Smooth muscle cell (in vitro differentiated cells): ENCODE results near the gene NPPA. TPM values are rescaled to one million over a fixed set of nuclear protein-coding genes. Genes with fewer than 3 reads are reported as not detected.

ENCODE experiments used
- DNase-seq: peaks from one replicate; lab custom pipeline; 2025; ENCODE audit not compliant: unreplicated experiment; lab: John Stamatoyannopoulos, UW
- H2AFZ ChIP-seq: fragments of 200-600 bp; sonication (generic); 2 replicates; pipeline ENCODE4 v1.6.0; 2016; ENCODE audit warnings: antibody characterized with exemption, low read depth, mild to moderate bottlenecking
- H3F3A ChIP-seq: fragments of 200-600 bp; sonication (generic); 2 replicates; pipeline ENCODE4 v1.6.0; 2017; ENCODE audit warnings: antibody characterized with exemption, low read depth
- H3K27ac ChIP-seq: fragments of 200-600 bp; sonication (generic); 2 replicates; pipeline ENCODE4 v1.5.1; 2016; ENCODE audit warnings: low read depth, mild to moderate bottlenecking
- H3K27me3 ChIP-seq: fragments of 200-600 bp; sonication (generic); 2 replicates; pipeline ENCODE4 v1.6.1; 2016; ENCODE audit warnings: low read depth, mild to moderate bottlenecking
- H3K36me3 ChIP-seq: fragments of 200-600 bp; sonication (generic); 2 replicates; pipeline ENCODE4 v1.5.1; 2016; ENCODE audit warnings: low read depth
- H3K4me1 ChIP-seq: fragments of 200-600 bp; sonication (generic); 2 replicates; pipeline ENCODE4 v1.5.1; 2016; ENCODE audit warnings: low read depth
- H3K4me2 ChIP-seq: fragments of 200-600 bp; sonication (generic); 2 replicates; pipeline ENCODE4 v1.6.0; 2016; ENCODE audit warnings: mild to moderate bottlenecking
- H3K4me3 ChIP-seq: fragments of 200-600 bp; sonication (generic); 2 replicates; pipeline ENCODE4 v1.5.1; 2016; ENCODE audit warnings: mild to moderate bottlenecking
- H3K79me2 ChIP-seq: fragments of 200-600 bp; sonication (generic); 2 replicates; pipeline ENCODE4 v1.6.0; 2016; ENCODE audit warnings: low read depth, mild to moderate bottlenecking
- H3K9ac ChIP-seq: fragments of 200-600 bp; sonication (generic); 2 replicates; pipeline ENCODE4 v1.6.0; 2016; ENCODE audit warnings: low read depth
- H3K9me3 ChIP-seq: fragments of 200-600 bp; sonication (generic); replicated peaks from 2 replicates; pipeline ENCODE4 v1.5.1; 2016; ENCODE audit warnings: low read depth
- H4K20me1 ChIP-seq: fragments of 200-600 bp; sonication (generic); 2 replicates; pipeline ENCODE4 v1.6.0; 2016; ENCODE audit warnings: low read depth
- WGBS: methylation state at CpG from one replicate; pipeline ENCODE4 v1.1.7; 2016; ENCODE audit warnings: low lambda C conversion rate; 5-methylcytosine and 5-hydroxymethylcytosine counted together
- polyA plus RNA-seq: library from polyadenylated mRNA; unstranded; fragments of >200 nt; fragmentation: Nextera tagmentation; extraction: Ambion mirVana; gene quantifications from 2 replicates; pipeline ENCODE4 v1.2.1, GENCODE V29; 2016
- total RNA-seq: library from RNA; depleted of rRNA; stranded (reverse); fragments of >200 nt; gene quantifications from 2 replicates; pipeline ENCODE4 v1.2.3, GENCODE V29; 2014
- TF ChIP-seq, protein P1 (sequence below): fragments of 200-600 bp; sonication (generic); IDR thresholded peaks from 2 replicates; pipeline ENCODE4 v1.5.1; 2017; ENCODE audit warnings: borderline replicate concordance, mild to moderate bottlenecking, antibody characterized with exemption; ENCODE audit not compliant: insufficient read depth, poor library complexity, severe bottlenecking

NPPA gene
- total and polyA plus RNA-seq, 2 experiments from 2014 or later: 0.48 TPM; not detected in 1

DNA sequence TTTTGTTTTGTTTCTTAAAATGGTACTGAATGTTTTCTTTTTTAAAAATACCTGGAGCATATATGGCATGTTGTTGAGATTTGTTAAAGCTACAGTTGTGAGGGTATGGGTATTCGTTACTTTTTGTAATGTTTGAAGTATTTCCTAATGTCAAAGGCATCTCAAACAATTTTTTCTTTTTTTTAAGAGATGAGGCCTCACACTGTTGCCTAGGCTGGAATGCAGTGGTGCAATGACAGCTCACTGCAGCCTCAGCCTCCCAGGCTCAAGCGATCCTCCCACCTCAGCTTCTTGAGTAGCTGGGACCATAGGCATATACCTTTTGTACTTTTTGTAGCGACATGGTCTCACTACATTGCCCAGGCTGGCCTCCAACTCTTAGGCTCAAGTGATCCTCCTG lies 25.5 kb downstream of the NPPA start:
- no peaks in the 10 kb centered on the region for H3F3A ChIP-seq
- peak overlapping the region; percentile 81 for H3K27ac ChIP-seq
- TF ChIP-seq, protein P1, sequence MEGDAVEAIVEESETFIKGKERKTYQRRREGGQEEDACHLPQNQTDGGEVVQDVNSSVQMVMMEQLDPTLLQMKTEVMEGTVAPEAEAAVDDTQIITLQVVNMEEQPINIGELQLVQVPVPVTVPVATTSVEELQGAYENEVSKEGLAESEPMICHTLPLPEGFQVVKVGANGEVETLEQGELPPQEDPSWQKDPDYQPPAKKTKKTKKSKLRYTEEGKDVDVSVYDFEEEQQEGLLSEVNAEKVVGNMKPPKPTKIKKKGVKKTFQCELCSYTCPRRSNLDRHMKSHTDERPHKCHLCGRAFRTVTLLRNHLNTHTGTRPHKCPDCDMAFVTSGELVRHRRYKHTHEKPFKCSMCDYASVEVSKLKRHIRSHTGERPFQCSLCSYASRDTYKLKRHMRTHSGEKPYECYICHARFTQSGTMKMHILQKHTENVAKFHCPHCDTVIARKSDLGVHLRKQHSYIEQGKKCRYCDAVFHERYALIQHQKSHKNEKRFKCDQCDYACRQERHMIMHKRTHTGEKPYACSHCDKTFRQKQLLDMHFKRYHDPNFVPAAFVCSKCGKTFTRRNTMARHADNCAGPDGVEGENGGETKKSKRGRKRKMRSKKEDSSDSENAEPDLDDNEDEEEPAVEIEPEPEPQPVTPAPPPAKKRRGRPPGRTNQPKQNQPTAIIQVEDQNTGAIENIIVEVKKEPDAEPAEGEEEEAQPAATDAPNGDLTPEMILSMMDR: no peak
- no peak overlapping the region for H2AFZ ChIP-seq
- WGBS: 66% methylated on average over 3 of the region's 3 CpGs
- no peaks in the 10 kb centered on the region for H3K79me2 ChIP-seq
- H3K4me2 ChIP-seq: no peak overlapping the region
- no peak for DNase-seq
- peak overlapping the region; percentile 37 for H3K9ac ChIP-seq
- no peaks in the 10 kb centered on the region for H3K27me3 ChIP-seq
- H4K20me1 ChIP-seq: peaks cover 8% of the 10 kb centered on the region
- no peaks in the 10 kb centered on the region for H3K4me1 ChIP-seq
- no peaks in the 10 kb centered on the region for H3K9me3 ChIP-seq
- H3K4me3 ChIP-seq: no peak overlapping the region
- peaks cover 11% of the 10 kb centered on the region for H3K36me3 ChIP-seq

DNA sequence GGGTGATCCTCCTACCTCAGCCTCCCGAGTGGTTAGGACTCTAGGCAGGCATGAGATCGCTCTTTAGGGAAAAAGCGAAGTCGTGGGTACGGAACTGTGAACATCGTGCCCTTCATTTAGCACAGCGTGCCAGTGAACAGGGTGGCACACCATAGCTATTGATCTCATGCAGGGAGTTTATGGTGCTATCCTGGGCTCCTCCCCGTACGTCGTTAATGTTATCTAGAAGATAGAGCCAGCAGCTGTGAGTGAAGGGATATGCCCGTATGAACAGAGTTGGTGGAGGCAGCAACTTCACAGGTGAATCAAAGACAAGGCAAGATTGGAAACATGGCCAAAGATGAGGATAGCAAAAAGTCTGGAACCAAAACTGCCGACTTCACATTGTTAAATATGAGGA lies 30.4 kb downstream of the NPPA start:
- Histone ChIP-seq H3K4me3 (no peak overlapping the region), H2AFZ (no peak overlapping the region), H3K9me3 (no peaks in the 10 kb centered on the region), H3K27me3 (no peaks in the 10 kb centered on the region), H4K20me1 (peaks cover 50% of the 10 kb centered on the region), H3K4me2 (no peak overlapping the region), H3K79me2 (peaks cover 20% of the 10 kb centered on the region), H3F3A (no peaks in the 10 kb centered on the region), H3K27ac (no peak overlapping the region), H3K4me1 (no peaks in the 10 kb centered on the region), H3K36me3 (peaks cover 21% of the 10 kb centered on the region), H3K9ac (no peak overlapping the region)
- TF ChIP-seq, protein P1: no peak
- WGBS: 97% methylated on average over 12 of the region's 12 CpGs
- DNase-seq: no peak

DNA sequence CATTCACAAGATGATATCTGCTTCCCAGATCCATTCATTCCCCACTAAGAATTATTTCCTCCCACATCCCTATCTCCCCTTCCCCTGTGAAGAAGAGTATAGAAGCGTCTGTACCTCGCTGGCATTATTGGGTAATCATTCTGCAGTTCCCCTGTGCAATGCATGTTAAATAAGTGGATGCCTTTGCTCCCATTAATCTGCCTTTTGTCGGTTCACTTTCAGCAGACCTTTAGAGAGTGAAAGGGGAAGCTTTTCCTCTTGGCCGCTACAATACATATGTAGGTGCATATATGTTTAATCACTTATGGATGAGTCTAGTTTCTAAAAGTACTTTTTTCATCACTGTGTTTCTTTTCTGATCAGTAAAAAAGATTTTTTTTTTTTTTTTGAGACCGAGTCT lies 34.6 kb downstream of the NPPA start:
- Histone ChIP-seq H2AFZ (no peak overlapping the region), H3F3A (no peaks in the 10 kb centered on the region), H3K36me3 (peaks cover 17% of the 10 kb centered on the region), H3K27me3 (no peaks in the 10 kb centered on the region), H3K9me3 (no peaks in the 10 kb centered on the region), H3K4me2 (no peak overlapping the region), H3K4me1 (peaks cover 4% of the 10 kb centered on the region), H4K20me1 (peaks cover 82% of the 10 kb centered on the region), H3K9ac (no peak overlapping the region), H3K27ac (no peak overlapping the region), H3K79me2 (peaks cover 54% of the 10 kb centered on the region), H3K4me3 (no peak overlapping the region)
- no peak for DNase-seq
- WGBS: over 99% methylated on average over 5 of the region's 5 CpGs
- TF ChIP-seq, protein P1: no peak

DNA sequence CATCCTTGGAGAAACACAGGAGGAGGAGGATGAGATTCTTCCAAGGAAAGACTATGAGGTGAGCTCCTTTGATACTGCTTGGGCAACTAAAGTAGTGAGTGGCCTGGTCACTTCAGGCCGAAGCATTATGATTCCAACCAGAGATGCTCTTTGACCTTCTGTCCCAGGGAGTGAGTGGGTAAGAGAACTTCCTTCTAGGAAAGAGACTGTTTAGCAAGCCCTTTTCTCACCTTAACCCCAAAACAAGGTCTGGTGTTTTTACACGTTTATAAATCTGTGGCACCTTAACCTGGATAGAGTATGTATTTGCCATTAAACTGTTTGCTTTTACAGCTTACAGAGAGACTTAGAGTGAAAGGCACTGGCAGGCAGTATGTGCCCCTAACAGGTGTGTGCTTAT lies 40.5 kb downstream of the NPPA start:
- no peaks in the 10 kb centered on the region for H3K9me3 ChIP-seq
- H3F3A ChIP-seq: peaks cover 15% of the 10 kb centered on the region
- H3K4me1 ChIP-seq: peaks cover 42% of the 10 kb centered on the region
- H3K4me2 ChIP-seq: peak overlapping the region; percentile 95
- WGBS: 72% methylated on average over 2 of the region's 2 CpGs
- H2AFZ ChIP-seq: no peak overlapping the region
- H3K9ac ChIP-seq: peak overlapping the region; percentile 90
- no peaks in the 10 kb centered on the region for H3K36me3 ChIP-seq
- peak overlapping the region; percentile 70 for H3K4me3 ChIP-seq
- peaks cover 38% of the 10 kb centered on the region for H4K20me1 ChIP-seq
- H3K27me3 ChIP-seq: no peaks in the 10 kb centered on the region
- no peak for DNase-seq
- TF ChIP-seq, protein P1: no peak
- H3K79me2 ChIP-seq: peaks cover 51% of the 10 kb centered on the region
- peak overlapping the region; percentile 89 for H3K27ac ChIP-seq
